Measurements from ENCODE around the gene FAM199X.

The FAM199X gene

GRCh38 chrX:104183685-104184084 lies 17.4 kb downstream of the FAM199X start:
- no peak overlapping the region for H3K4me3 ChIP-seq (ENCODE audit: low read depth, low read length)
- TF ChIP-seq CTCF (IDR thresholded peaks at IDR 0.05; ENCODE audit: low read depth, low read length, missing control alignments) = no peak
- no peak for DNase-seq (ENCODE audit: low read depth)

- no peak for DNase-seq (ENCODE audit: low read depth)
- TF ChIP-seq CTCF (IDR thresholded peaks at IDR 0.05; ENCODE audit: low read depth, low read length, missing control alignments) = no peak
- no peak overlapping the region for H3K4me3 ChIP-seq (ENCODE audit: low read depth, low read length)
Measured at GRCh38 chrX:104187931-104188330, 21.7 kb downstream of the FAM199X start.

GRCh38 chrX:104189837-104190236 lies 23.6 kb downstream of the FAM199X start:
- no peak for TF ChIP-seq CTCF (IDR thresholded peaks at IDR 0.05; ENCODE audit: low read depth, low read length, missing control alignments)
- H3K4me3 ChIP-seq (ENCODE audit: low read depth, low read length) = no peak overlapping the region
- DNase-seq (ENCODE audit: low read depth) = no peak

GRCh38 chrX:104193485-104193884 lies 27.2 kb downstream of the FAM199X start:
- TF ChIP-seq CTCF (IDR thresholded peaks at IDR 0.05; ENCODE audit: low read depth, low read length, missing control alignments) = no peak
- DNase-seq (ENCODE audit: low read depth) = no peak

GRCh38 chrX:104195013-104195412 lies 28.8 kb downstream of the FAM199X start:
- no peak for TF ChIP-seq CTCF (IDR thresholded peaks at IDR 0.05; ENCODE audit: low read depth, low read length, missing control alignments)
- no peak overlapping the region for H3K4me3 ChIP-seq (ENCODE audit: low read depth, low read length)
- DNase-seq (ENCODE audit: low read depth) = no peak

More at GRCh38 chrX:104193485-104193884, 27.2 kb downstream of the FAM199X start:
- no peak overlapping the region for H3K4me3 ChIP-seq (ENCODE audit: low read depth, low read length)

GRCh38 chrX:104195489-104196084 lies 29.3 kb downstream of the FAM199X start:
- peak; percentile 60 for TF ChIP-seq CTCF (IDR thresholded peaks at IDR 0.05; ENCODE audit: low read depth, low read length, missing control alignments)
- H3K4me3 ChIP-seq (ENCODE audit: low read depth, low read length) = no peak overlapping the region
- DNase-seq (ENCODE audit: low read depth) = no peak

DNA sequence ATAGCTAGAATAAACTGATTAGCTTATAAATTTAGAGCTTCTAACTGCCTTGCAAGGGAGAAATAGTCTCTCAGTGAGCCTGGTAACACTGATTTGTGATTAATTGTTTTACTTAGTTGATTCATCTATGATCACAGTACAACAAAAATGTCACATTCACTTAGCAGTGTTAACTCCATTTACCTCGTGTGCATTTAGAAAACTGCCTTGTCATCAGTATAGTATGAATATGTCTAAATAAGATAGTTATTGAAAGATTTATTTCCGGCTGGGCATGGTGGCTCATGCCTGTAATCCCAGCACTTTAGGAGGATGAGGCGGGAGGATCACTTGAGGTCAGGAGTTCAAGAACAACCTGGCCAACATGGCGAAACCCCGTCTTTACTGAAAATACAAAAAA lies 39.3 kb downstream of the FAM199X start:
- no peak for TF ChIP-seq CTCF (IDR thresholded peaks at IDR 0.05; ENCODE audit: low read depth, low read length, missing control alignments)

More for the DNA sequence above, 39.3 kb downstream of the FAM199X start:
- no peak overlapping the region for H3K4me3 ChIP-seq (ENCODE audit: low read depth, low read length)
- no peak for DNase-seq (ENCODE audit: low read depth)

All from GM12864 (cell line).